DOHH2 (cell line): ENCODE measurements around the gene TMEM271.
"Not testable (repeated sequence)": the region's sequence is repeated elsewhere in the genome, so short reads cannot be mapped to it uniquely, and the experiment has no call there.

Experiments
- H3F3A ChIP-seq: fragments of 200-600 bp; sonication (generic), shearing (Covaris generic); 2 replicates; pipeline ENCODE4 v1.6.0; 2016; ENCODE audit warnings: antibody characterized with exemption, mild to moderate bottlenecking; ENCODE audit not compliant: control insufficient read depth, insufficient read depth
- H3K27ac ChIP-seq: fragments of 200-600 bp; sonication (generic); 2 replicates; pipeline ENCODE4 v1.5.1; 2014; ENCODE audit warnings: low read depth, mild to moderate bottlenecking, low read length, moderate library complexity
- H3K27me3 ChIP-seq: fragments of 200-600 bp; sonication (generic); 2 replicates; pipeline ENCODE4 v1.6.1; 2014; ENCODE audit warnings: mild to moderate bottlenecking, low read length, mixed read lengths; ENCODE audit not compliant: control insufficient read depth
- H3K36me3 ChIP-seq: fragments of 200-600 bp; sonication (generic); 2 replicates; pipeline ENCODE4 v1.6.1; 2014; ENCODE audit warnings: mild to moderate bottlenecking, low read length, moderate library complexity, mixed read lengths; ENCODE audit not compliant: control insufficient read depth
- H3K4me1 ChIP-seq: fragments of 200-600 bp; sonication (generic); 2 replicates; pipeline ENCODE4 v1.6.1; 2014; ENCODE audit warnings: mild to moderate bottlenecking, low read length, mixed read lengths; ENCODE audit not compliant: control insufficient read depth
- H3K4me2 ChIP-seq: fragments of 200-600 bp; sonication (generic); 2 replicates; pipeline ENCODE4 v1.6.0; 2014; ENCODE audit warnings: mild to moderate bottlenecking, low read length, moderate library complexity
- H3K4me3 ChIP-seq: fragments of 200-600 bp; sonication (generic); 2 replicates; pipeline ENCODE4 v1.5.1; 2014; ENCODE audit warnings: mild to moderate bottlenecking, low read length, mixed read lengths
- H3K79me2 ChIP-seq: fragments of 200-600 bp; sonication (generic); 2 replicates; pipeline ENCODE4 v1.6.1; 2014; ENCODE audit warnings: mild to moderate bottlenecking, low read length, mixed read lengths; ENCODE audit not compliant: control insufficient read depth
- H3K9me2 ChIP-seq: fragments of 200-600 bp; sonication (generic); replicated peaks from 2 replicates; pipeline ENCODE4 v1.6.1; 2014; ENCODE audit warnings: mild to moderate bottlenecking, low read length, mixed read lengths; ENCODE audit not compliant: control insufficient read depth
- H3K9me3 ChIP-seq: fragments of 200-600 bp; sonication (generic); 2 replicates; pipeline ENCODE4 v1.6.1; 2014; ENCODE audit warnings: antibody characterized with exemption, low read length, mixed read lengths; ENCODE audit not compliant: control insufficient read depth, insufficient read depth
- H4K20me1 ChIP-seq: fragments of 200-600 bp; sonication (generic); 2 replicates; pipeline ENCODE4 v1.6.0; 2014; ENCODE audit warnings: low read depth, mild to moderate bottlenecking, antibody characterized with exemption, low read length, moderate library complexity; ENCODE audit not compliant: control insufficient read depth, insufficient read depth
- EZH2phosphoT487 ChIP-seq: fragments of 200-600 bp; sonication (generic); IDR thresholded peaks from 2 replicates; pipeline ENCODE4 v1.6.1; 2017; ENCODE audit warnings: borderline replicate concordance, mild to moderate bottlenecking, antibody characterized with exemption, low read length, moderate library complexity, mixed read lengths
- TF ChIP-seq, protein P1 (sequence below): fragments of 200-600 bp; sonication (generic); IDR thresholded peaks from one replicate; pipeline ENCODE4 v1.5.1; 2014; ENCODE audit warnings: antibody characterized with exemption, mild to moderate bottlenecking, low read depth, low read length; ENCODE audit not compliant: poor library complexity, severe bottlenecking

Gene TMEM271

DNA sequence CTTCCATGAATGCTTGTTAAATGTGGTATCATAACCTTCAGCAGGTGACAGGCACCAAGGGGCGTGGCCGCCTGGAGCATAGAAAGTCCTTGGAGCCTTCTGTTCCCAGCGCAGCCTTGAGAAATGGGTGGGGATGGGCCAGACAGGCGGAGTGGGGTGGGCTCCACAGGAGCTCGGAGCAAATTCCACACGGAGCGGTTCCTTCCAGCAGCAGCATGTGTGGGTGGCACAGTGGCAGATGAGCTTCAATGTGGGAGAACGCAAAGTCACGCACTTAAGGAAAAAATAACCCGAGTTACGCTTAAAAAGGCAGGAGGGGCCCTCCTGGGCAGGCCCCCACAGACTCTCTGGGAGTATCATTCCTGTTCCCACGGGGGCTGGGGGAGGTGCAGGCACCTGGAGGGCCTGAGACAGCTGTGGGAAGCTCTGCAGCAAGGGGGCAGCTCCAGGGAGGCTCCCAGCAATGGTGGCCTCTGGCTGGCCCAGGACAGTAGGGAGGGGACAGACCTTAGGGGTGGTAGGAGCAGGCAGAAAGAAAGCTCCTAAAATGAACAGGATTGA lies 15.3 kb downstream of the TMEM271 start:
- no peaks in the 10 kb centered on the region for H4K20me1 ChIP-seq
- TF ChIP-seq, protein P1, sequence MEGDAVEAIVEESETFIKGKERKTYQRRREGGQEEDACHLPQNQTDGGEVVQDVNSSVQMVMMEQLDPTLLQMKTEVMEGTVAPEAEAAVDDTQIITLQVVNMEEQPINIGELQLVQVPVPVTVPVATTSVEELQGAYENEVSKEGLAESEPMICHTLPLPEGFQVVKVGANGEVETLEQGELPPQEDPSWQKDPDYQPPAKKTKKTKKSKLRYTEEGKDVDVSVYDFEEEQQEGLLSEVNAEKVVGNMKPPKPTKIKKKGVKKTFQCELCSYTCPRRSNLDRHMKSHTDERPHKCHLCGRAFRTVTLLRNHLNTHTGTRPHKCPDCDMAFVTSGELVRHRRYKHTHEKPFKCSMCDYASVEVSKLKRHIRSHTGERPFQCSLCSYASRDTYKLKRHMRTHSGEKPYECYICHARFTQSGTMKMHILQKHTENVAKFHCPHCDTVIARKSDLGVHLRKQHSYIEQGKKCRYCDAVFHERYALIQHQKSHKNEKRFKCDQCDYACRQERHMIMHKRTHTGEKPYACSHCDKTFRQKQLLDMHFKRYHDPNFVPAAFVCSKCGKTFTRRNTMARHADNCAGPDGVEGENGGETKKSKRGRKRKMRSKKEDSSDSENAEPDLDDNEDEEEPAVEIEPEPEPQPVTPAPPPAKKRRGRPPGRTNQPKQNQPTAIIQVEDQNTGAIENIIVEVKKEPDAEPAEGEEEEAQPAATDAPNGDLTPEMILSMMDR: no peak
- TF ChIP-seq EZH2phosphoT487: no peak
- H3K4me1 ChIP-seq: no peaks in the 10 kb centered on the region
- H3K4me3 ChIP-seq: no peak overlapping the region
- no peaks in the 10 kb centered on the region for H3F3A ChIP-seq
- no peaks in the 10 kb centered on the region for H3K9me2 ChIP-seq
- H3K27me3 ChIP-seq: no peaks in the 10 kb centered on the region
- no peak overlapping the region for H3K4me2 ChIP-seq
- H3K36me3 ChIP-seq: no peaks in the 10 kb centered on the region
- no peak overlapping the region for H3K27ac ChIP-seq
- H3K79me2 ChIP-seq: no peaks in the 10 kb centered on the region
- H3K9me3 ChIP-seq: peaks cover 12% of the 10 kb centered on the region; the same call in 1 of the 2 replicates

DNA sequence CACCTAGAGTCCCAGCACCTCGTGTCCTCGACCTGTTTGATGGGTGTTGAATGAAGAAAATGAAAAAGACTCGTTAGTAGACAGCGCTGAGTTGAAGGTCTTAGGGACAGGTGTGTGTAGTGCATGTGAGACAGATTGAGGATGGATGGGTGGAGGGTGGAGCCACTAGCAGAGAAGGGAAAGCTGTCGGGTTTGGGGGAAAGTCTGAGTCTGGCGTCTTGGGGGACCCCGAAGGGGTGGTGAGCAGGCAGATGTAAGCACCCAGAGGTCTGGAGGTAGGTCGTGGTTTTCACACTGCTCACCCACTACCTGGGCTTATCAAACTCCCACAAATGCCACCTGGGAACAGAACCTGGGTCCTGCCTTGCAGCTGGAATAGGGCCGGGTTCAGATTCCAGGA lies 16.0 kb downstream of the TMEM271 start:
- Histone ChIP-seq H3K36me3 (no peaks in the 10 kb centered on the region), H3K79me2 (no peaks in the 10 kb centered on the region), H3K4me1 (no peaks in the 10 kb centered on the region), H3K27me3 (no peaks in the 10 kb centered on the region), H3K9me3 (peaks cover 17% of the 10 kb centered on the region; the same call in 1 of the 2 replicates), H3K27ac (no peak overlapping the region), H3F3A (no peaks in the 10 kb centered on the region), H3K4me3 (no peak overlapping the region), H4K20me1 (no peaks in the 10 kb centered on the region), H3K9me2 (no peaks in the 10 kb centered on the region; the same call in 1 of the 2 replicates), H3K4me2 (no peak overlapping the region)
- no peak for TF ChIP-seq EZH2phosphoT487
- TF ChIP-seq, protein P1: no peak

GRCh38 chr4:555566-556275 lies 20.4 kb downstream of the TMEM271 start:
- H3K79me2 ChIP-seq: no peaks in the 10 kb centered on the region
- H3K27me3 ChIP-seq: no peaks in the 10 kb centered on the region
- no peak overlapping the region for H3K27ac ChIP-seq
- no peaks in the 10 kb centered on the region for H3F3A ChIP-seq
- H3K4me2 ChIP-seq: no peak overlapping the region
- no peaks in the 10 kb centered on the region; the same call in 1 of the 2 replicates for H3K9me2 ChIP-seq
- H3K4me3 ChIP-seq: no peak overlapping the region
- H4K20me1 ChIP-seq: no peaks in the 10 kb centered on the region
- H3K9me3 ChIP-seq: peaks cover 28% of the 10 kb centered on the region
- H3K4me1 ChIP-seq: no peaks in the 10 kb centered on the region
- no peak for TF ChIP-seq EZH2phosphoT487
- TF ChIP-seq, protein P1: no peak
- no peaks in the 10 kb centered on the region for H3K36me3 ChIP-seq

GRCh38 chr4:554793-555320 lies 21.2 kb downstream of the TMEM271 start:
- H3K9me3 ChIP-seq: peaks cover 24% of the 10 kb centered on the region

More at GRCh38 chr4:554793-555320, 21.2 kb downstream of the TMEM271 start:
- not testable (repeated sequence) for H3K4me3 ChIP-seq, H3K4me1 ChIP-seq, H3K27me3 ChIP-seq, H3K79me2 ChIP-seq, H3K27ac ChIP-seq, H3K36me3 ChIP-seq, H3K4me2 ChIP-seq, H3F3A ChIP-seq, H3K9me2 ChIP-seq, H4K20me1 ChIP-seq
